AG04450 (cell line): Measurements from ENCODE around the gene MAPK8IP1. TPM values are rescaled to one million over a fixed set of nuclear protein-coding genes. Genes with fewer than 3 reads are reported as not detected.

ENCODE experiments used
- CTCF ChIA-PET: fragments of 300-600, 350-600 bp; formaldehyde crosslinking; extraction: SDS; loops from one replicate; lab custom pipeline; 2022; ENCODE audit warnings: antibody characterized with exemption, inconsistent platforms; lab: Charles Lee
- POLR2A ChIA-PET: fragments of 350-600 bp; formaldehyde crosslinking; extraction: SDS; loops from one replicate; lab custom pipeline; 2021; ENCODE audit warnings: antibody characterized with exemption, inconsistent platforms; lab: Yijun Ruan, JAX
- DNase-seq: peaks from one replicate; pipeline ENCODE4 v3.0.0-alpha.2; 2011; ENCODE audit warnings: low read depth, low spot score
- H3K27ac ChIP-seq: one replicate; pipeline ENCODE4 v1.5.1; 2012; ENCODE audit warnings: low read depth, low read length, control low read depth
- H3K27me3 ChIP-seq: one replicate; pipeline ENCODE4 v1.6.0; 2012; ENCODE audit warnings: low read length; ENCODE audit not compliant: control insufficient read depth, insufficient read depth
- H3K4me3 ChIP-seq: 2 replicates; pipeline ENCODE4 v1.5.1; 2011; ENCODE audit warnings: mild to moderate bottlenecking, low read depth, low read length, control low read depth
- H3K9me3 ChIP-seq: 2 replicates; pipeline ENCODE4 v1.5.1; 2012; ENCODE audit warnings: low read length; ENCODE audit not compliant: control insufficient read depth, insufficient read depth
- CTCF ChIP-seq: IDR thresholded peaks from 2 replicates; pipeline ENCODE4 v1.5.1; 2011; ENCODE audit warnings: low read depth, low read length, control low read depth, inconsistent platforms
- polyA plus RNA-seq: library from polyadenylated mRNA; depleted of rRNA; stranded (reverse); fragments of >200 nt; gene quantifications from 2 replicates; pipeline ENCODE4 v1.2.3, GENCODE V29; 2011

MAPK8IP1 gene
- polyA plus RNA-seq, 1 experiment: 5.6 TPM

DNA sequence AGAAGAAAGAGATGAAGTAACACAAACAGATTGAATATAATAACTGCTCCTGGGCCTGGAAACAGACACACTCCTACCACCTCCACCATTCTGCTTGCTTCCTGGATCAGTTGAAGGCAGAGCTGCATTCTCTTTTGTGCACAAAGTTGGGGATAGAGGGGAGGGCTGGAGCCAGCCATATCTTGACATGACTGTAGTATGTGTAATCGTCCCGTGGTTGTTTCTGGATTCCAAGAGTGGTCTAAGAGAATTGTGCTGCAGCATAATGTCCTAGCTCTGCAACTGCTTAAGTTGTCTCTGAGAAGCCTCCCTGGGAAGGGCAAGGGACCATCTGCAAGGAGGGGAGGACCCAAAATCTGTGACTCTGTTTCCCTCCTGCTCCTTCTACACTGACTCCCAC, 35.0 kb upstream of the MAPK8IP1 start:
- Histone ChIP-seq H3K27ac (no peak overlapping the region), H3K9me3 (no peaks in the 10 kb centered on the region), H3K27me3 (peaks cover 3% of the 10 kb centered on the region), H3K4me3 (no peak overlapping the region)
- DNase-seq: no peak
- POLR2A ChIA-PET: no interaction called here
- CTCF ChIA-PET: interaction anchor here (0.7 kb wide), 1 partner anchor 156 kb away, joined by 3 read pairs; no protein-coding TSS in a partner anchor
- no peak for TF ChIP-seq CTCF

DNA sequence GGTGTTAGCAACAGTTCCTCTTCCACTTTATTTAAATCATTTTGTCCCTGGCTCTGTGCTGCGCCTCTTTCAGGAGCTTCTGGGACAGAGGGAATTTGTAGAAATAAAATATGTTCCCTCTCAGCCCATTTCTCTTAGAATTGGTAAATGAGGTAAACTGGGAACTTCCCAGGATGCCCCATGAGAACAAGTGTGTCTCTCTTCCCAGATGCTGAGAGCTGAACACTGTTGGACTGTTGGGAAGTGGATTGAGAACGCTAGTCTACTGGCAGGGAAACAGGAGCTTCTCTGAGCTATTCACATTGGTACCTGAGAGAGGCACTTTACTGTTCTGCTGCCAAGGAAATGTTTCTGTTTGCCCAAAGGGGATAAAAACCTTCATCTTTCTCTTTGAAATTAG, 34.2 kb upstream of the MAPK8IP1 start:
- CTCF ChIA-PET: interaction anchor here (2.8 kb wide), 1 partner anchor 9 kb away, joined by 14 read pairs; no protein-coding TSS in a partner anchor
- POLR2A ChIA-PET: no interaction called here
- Histone ChIP-seq H3K27ac (no peak overlapping the region), H3K9me3 (no peaks in the 10 kb centered on the region), H3K27me3 (no peaks in the 10 kb centered on the region), H3K4me3 (no peak overlapping the region)
- no peak for TF ChIP-seq CTCF
- no peak for DNase-seq

DNA sequence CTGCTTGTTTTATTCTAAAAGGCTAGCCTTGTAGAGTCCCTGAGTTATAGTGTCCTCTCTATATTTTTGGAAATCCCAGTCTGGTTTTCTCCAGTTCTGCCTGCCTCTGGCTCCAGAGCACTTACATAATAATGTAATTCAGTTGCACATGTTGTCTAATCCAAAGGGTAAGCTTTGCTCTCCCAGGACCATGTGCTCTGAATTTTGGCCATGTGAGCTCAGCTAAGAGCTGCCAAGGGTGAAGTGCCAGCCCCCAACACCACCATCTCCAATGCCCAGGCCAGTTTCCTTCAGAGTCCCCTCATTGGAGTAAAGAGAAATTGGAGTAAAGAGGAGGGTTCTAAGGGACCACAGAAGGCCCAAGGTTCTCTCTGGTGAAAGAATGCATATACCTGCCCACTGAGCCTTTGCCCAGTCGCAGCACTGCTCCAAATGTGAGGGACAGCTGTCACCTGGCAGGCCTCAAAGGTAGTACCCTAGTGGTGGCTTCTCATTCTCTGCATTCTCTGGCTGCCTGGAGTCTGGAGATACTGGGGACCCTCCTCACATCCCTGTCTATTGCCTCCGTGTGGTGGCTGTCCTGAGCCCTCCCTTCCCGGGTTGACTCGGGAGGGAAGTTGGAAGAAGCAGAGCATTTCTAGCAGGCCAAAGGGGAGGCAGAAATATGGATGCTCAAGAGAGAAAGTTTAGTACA, 33.3 kb upstream of the MAPK8IP1 start:
- DNase-seq: no peak
- Histone ChIP-seq H3K9me3 (no peaks in the 10 kb centered on the region), H3K27me3 (no peaks in the 10 kb centered on the region), H3K4me3 (no peak overlapping the region), H3K27ac (no peak overlapping the region)
- POLR2A ChIA-PET: no interaction called here
- no peak for TF ChIP-seq CTCF
- CTCF ChIA-PET: interaction anchor here (0.7 to 2.8 kb wide), 2 partner anchors 10 to 20 kb away, joined by 3 to 14 read pairs; no protein-coding TSS in a partner anchor

DNA sequence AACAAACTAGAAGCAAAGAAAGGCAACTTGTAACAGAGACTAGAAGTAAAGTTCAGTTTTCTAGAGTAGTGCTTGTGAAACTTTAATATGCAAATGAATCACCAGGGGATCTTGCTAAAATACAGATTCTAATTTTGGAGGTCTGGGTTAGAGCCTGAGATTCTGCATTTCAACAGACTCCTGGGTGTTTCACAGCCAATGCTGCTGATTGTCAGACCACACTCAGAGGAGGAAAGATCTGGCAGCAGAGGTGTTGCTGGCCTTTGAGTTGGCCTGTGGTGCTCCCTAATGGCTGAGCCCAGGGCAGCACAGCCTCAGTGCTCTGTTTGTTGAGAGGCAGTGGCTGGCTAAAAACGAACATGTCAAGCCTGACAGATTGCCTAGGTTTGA, 32.7 kb upstream of the MAPK8IP1 start:
- H3K4me3 ChIP-seq: no peak overlapping the region
- no peaks in the 10 kb centered on the region for H3K27me3 ChIP-seq
- H3K27ac ChIP-seq: no peak overlapping the region
- DNase-seq: no peak
- ChIA-PET POLR2A (no interaction called here), CTCF (interaction anchor here (0.7 to 2.8 kb wide), 2 partner anchors 10 to 19 kb away, joined by 3 to 14 read pairs; no protein-coding TSS in a partner anchor)
- H3K9me3 ChIP-seq: no peaks in the 10 kb centered on the region
- no peak for TF ChIP-seq CTCF

GRCh38 chr11:45853332-45854219, 31.9 kb upstream of the MAPK8IP1 start:
- TF ChIP-seq CTCF: no peak
- no peaks in the 10 kb centered on the region for H3K9me3 ChIP-seq
- CTCF ChIA-PET: interaction anchor here (0.7 to 2.8 kb wide), 2 partner anchors 11 to 19 kb away, joined by 3 to 14 read pairs; no protein-coding TSS in a partner anchor
- DNase-seq: no peak
- H3K27ac ChIP-seq: no peak overlapping the region
- POLR2A ChIA-PET: no interaction called here
- no peaks in the 10 kb centered on the region for H3K27me3 ChIP-seq
- no peak overlapping the region for H3K4me3 ChIP-seq
